ENCODE measurements around the gene HSD17B12.

Gene HSD17B12

DNA sequence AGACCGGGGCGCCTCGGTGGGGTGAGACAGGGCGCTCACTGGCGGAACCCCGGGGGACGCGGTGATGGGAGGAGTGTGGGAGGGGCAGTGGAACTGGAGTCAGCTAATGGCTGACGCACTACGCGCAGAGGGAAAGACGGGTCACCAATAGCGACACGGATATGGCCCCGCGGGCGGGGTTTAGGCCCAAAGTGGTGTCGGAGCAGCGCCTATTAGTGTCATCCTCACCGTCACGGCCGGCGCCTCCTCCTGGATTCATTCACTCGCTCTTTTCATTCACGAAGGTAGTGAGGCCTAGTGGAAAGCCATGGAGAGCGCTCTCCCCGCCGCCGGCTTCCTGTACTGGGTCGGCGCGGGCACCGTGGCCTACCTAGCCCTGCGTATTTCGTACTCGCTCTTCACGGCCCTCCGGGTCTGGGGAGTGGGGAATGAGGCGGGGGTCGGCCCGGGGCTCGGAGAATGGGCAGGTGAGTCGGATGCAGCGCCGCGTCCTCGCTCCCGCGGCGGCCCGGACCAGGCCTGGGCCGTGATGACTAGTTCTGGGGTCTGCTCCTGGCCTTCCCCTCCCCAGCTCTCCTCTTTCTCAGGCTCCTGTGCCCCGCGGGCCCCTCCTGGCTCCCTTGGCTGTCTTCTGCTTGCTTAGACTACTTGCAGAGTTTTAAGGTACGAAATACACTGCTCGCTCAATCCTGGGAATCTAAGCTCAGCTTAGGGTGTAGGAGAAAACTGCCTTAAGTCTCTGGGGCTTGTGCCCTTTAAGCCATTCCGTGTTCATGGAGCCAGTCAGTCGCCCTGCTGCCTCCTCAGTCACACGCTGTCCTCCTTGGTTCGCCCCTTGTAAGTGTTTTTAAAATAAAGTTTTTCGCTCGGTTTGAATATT, at the start of gene HSD17B12:
HSD17B12 (plus strand) TSS at position 218 of the 880 bp plus-strand sequence; CDS start at position 308, 90 bp downstream.
- TF ChIP-seq, protein P1, sequence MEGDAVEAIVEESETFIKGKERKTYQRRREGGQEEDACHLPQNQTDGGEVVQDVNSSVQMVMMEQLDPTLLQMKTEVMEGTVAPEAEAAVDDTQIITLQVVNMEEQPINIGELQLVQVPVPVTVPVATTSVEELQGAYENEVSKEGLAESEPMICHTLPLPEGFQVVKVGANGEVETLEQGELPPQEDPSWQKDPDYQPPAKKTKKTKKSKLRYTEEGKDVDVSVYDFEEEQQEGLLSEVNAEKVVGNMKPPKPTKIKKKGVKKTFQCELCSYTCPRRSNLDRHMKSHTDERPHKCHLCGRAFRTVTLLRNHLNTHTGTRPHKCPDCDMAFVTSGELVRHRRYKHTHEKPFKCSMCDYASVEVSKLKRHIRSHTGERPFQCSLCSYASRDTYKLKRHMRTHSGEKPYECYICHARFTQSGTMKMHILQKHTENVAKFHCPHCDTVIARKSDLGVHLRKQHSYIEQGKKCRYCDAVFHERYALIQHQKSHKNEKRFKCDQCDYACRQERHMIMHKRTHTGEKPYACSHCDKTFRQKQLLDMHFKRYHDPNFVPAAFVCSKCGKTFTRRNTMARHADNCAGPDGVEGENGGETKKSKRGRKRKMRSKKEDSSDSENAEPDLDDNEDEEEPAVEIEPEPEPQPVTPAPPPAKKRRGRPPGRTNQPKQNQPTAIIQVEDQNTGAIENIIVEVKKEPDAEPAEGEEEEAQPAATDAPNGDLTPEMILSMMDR (conservative IDR thresholded peaks at IDR 0.05) = no peak
- H3K27ac ChIP-seq = peak within 1 kb of the TSS; percentile 68

DNA sequence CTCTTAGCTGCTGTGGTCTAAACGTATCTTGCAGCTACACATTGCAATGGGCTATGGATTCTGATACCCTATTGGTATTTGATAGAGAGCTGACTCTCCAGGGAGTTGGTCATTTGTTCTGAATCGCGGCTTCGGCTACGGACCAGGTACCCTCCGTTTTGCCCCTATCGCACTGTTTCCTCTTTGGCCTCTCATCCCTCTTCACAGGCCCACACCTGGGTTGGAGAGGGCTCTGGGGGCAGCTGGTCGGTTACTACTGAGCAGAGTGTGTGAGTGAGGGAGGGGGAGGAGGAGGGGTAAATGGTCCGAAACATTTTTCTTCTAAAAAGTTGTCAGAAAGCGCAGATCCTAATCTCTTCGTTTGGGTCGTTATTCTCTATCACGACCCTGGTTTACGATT, 48.8 kb upstream of the HSD17B12 start:
- TF ChIP-seq, protein P1 (conservative IDR thresholded peaks at IDR 0.05) = no peak

DNA sequence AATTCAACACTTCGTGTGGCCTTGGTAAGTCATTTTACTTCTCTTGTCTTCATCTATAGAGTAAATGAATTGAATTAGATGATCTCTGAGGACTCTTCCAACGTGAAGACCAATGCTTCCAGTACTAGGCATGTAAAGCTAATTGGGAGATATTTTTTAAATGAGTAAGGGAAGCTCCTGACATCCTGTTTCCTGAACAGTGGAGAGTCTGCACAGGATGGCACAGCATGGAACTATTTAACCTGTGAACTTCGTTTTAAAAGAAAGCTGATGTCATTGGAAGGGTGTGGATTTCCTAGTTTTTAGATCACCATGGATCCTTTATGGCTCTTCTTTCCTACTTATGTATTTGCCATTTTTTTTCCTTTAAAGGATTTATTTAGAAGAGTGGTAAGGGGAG, 48.4 kb upstream of the HSD17B12 start:
- TF ChIP-seq, protein P1 (conservative IDR thresholded peaks at IDR 0.05) = no peak
- H3K27ac ChIP-seq = no peak overlapping the region

More for the DNA sequence above, 48.8 kb upstream of the HSD17B12 start:
- no peak overlapping the region for H3K27ac ChIP-seq

DNA sequence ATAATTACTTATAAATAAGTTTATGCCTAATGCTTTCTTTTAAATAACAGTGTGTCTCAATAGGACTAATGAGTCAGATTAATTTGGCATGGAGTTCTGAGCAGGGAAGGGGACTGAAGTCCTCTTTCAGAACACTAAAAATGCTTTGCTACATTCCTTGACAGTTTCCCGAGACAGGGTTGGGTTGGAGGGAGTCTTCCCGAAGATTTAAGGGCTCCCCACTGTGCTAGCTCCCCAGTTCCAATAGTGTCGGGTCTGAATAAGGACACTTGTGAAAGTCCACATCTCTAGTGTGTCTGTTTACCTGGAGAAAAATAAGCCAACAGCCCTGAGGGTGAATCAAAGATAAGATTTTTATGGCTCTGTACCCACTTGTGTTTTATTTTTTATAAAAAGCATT, 41.8 kb upstream of the HSD17B12 start:
- TF ChIP-seq, protein P1 (conservative IDR thresholded peaks at IDR 0.05) = no peak

DNA sequence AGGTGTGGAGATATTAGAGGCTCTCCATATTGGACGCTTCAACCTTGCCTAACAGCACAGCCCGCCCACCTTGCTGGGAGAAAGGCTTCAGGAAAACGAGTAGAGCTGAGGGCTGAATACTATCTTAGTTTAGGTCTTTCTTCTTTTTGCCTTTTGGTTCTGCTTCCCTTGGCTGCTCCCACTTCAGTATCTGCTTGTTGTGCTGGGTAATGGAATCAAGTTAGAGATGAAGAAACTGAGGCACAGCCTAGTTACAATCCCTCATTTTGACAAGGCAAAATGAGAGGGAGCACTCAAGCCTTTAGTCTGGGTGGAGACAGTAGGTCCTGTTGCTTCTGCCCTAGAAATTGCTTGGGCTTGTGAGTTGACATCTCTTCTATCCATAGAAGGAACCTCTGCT, 41.3 kb upstream of the HSD17B12 start:
- TF ChIP-seq, protein P1 (conservative IDR thresholded peaks at IDR 0.05) = no peak
- H3K27ac ChIP-seq = no peak overlapping the region

More for the DNA sequence above, 41.8 kb upstream of the HSD17B12 start:
- H3K27ac ChIP-seq = no peak overlapping the region

DNA sequence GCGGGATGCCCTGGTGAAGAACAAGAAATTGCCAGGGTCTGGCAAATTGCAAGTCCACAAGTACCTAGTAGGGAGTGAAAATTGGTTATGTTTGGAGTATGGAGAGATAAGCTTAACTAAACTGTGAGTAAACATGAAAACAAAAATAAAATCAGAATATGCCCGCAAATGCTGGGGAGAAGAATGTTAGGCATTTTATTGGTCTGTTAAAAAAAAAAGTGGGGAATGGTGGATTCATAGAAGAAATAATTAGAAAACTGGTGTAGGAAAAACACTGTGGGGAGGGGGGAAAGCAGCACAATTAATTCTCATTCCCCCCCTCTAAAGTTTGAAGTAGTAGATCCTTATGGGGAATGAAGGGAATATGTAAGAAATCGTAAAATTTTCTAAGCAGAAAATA, 40.6 kb upstream of the HSD17B12 start:
- TF ChIP-seq, protein P1 (conservative IDR thresholded peaks at IDR 0.05) = no peak
- no peak overlapping the region for H3K27ac ChIP-seq

DNA sequence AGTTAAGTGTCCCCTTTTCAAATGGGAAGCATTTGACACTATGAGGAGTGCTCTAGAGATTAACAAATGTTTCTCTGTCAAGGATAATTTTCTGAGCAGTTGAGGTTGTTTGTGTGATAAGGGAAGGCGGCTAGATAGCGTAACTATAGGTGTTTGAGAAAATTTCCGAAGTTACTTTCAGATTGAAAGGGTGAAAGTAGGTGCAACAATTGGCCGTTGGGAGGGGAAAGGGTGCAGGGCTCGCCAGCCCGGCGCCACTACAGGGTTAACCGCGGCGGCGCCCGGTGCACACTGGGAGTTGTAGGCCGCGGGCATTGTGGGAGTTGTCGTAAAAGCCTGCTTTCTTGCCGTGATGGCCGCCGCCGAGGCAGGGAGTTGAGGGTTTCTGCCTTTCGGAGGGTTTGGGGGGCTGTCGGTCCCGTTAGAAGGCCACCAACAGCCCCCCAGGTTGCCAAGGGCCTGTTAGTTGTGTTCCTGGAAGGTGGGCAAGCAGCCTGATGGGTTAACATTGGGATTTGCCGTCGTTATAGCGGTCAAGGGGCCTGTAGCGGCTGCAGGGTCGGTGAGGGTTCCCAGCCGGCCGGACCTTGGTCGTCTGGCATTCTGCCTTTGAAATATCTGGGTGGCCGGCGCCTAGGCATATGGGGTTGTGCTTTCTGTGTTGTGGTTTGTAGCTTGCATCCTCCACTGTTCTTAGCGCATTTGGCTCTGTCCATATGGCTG, 36.5 kb upstream of the HSD17B12 start:
- TF ChIP-seq, protein P1 (conservative IDR thresholded peaks at IDR 0.05) = no peak
- peak overlapping the region; percentile 73; the same call in 1 of the 2 replicates for H3K27ac ChIP-seq
